PC-3 (cell line): ENCODE measurements around the gene SLC30A10. TPM values are rescaled to one million over a fixed set of nuclear protein-coding genes. Genes with fewer than 3 reads are reported as not detected.

Source experiments
- ATAC-seq: fragments of 200-7000 bp; cut with Tn5 transposase; 2 replicates; pipeline ENCODE4 v1.9.1; 2020; ENCODE audit warnings: mild to moderate bottlenecking, moderate library complexity
- BruUV-seq: library from RNA; stranded (reverse); fragments of 400-500 nt; replicated peaks from 2 replicates; lab custom pipeline; 2021; lab: Mats Ljungman, UMichigan
- CTCF ChIA-PET: fragments of 300-600 bp; sonication (Branson Sonifier 250); formaldehyde crosslinking; loops from one replicate; lab custom pipeline; 2022; ENCODE audit warnings: antibody characterized with exemption; lab: Charles Lee
- POLR2A ChIA-PET: fragments of 300-600 bp; sonication (Branson Sonifier 250); formaldehyde crosslinking; loops from one replicate; lab custom pipeline; 2022; ENCODE audit warnings: antibody characterized with exemption; ENCODE audit not compliant: unreplicated experiment; lab: Charles Lee
- DNase-seq: peaks from one replicate; pipeline ENCODE4 v3.0.0-alpha.2; 2015
- H2AFZ ChIP-seq: fragments of 300-600 bp; sonication (generic); 2 replicates; pipeline ENCODE4 v1.6.0; 2016; ENCODE audit warnings: antibody characterized with exemption, low read length
- H3F3A ChIP-seq: fragments of 300-600 bp; sonication (generic); one replicate; pipeline ENCODE4 v1.6.0; 2017; ENCODE audit warnings: antibody characterized with exemption, low read length, control low read depth, mild to moderate bottlenecking; ENCODE audit not compliant: unreplicated experiment
- H3K27ac ChIP-seq: fragments of 300-600 bp; sonication (generic); 2 replicates; pipeline ENCODE4 v1.5.1; 2016; ENCODE audit warnings: mild to moderate bottlenecking, low read length
- H3K27me3 ChIP-seq: fragments of 300-600 bp; sonication (generic); 2 replicates; pipeline ENCODE4 v1.6.1; 2016; ENCODE audit warnings: low read length, mixed read lengths
- H3K36me3 ChIP-seq: fragments of 300-600 bp; sonication (generic); 2 replicates; pipeline ENCODE4 v1.6.1; 2016; ENCODE audit warnings: low read depth, mixed run types, low read length, mixed read lengths
- H3K4me1 ChIP-seq: fragments of 300-600 bp; sonication (generic); 2 replicates; pipeline ENCODE4 v1.5.1; 2016; ENCODE audit warnings: low read length; ENCODE audit not compliant: insufficient read depth
- H3K4me2 ChIP-seq: fragments of 300-600 bp; sonication (generic); 2 replicates; pipeline ENCODE4 v1.6.0; 2016; ENCODE audit warnings: low read length
- H3K4me3 ChIP-seq: fragments of 300-600 bp; sonication (generic); 2 replicates; pipeline ENCODE4 v1.5.1; 2016; ENCODE audit warnings: mild to moderate bottlenecking, low read length, mixed read lengths
- H3K79me2 ChIP-seq: fragments of 300-600 bp; sonication (generic); 2 replicates; pipeline ENCODE4 v1.6.1; 2017; ENCODE audit warnings: low read length, mixed read lengths
- H3K9ac ChIP-seq: fragments of 300-600 bp; sonication (generic); 2 replicates; pipeline ENCODE4 v1.6.0; 2016; ENCODE audit warnings: mild to moderate bottlenecking, low read length
- H3K9me2 ChIP-seq: fragments of 300-600 bp; sonication (generic); replicated peaks from 2 replicates; pipeline ENCODE4 v1.6.1; 2016; ENCODE audit warnings: mixed run types, low read length, mixed read lengths
- H3K9me3 ChIP-seq: fragments of 300-600 bp; sonication (generic); 2 replicates; pipeline ENCODE4 v1.6.1; 2016; ENCODE audit warnings: low read length, mixed read lengths
- H4K20me1 ChIP-seq: fragments of 300-600 bp; sonication (generic); 2 replicates; pipeline ENCODE4 v1.6.1; 2016; ENCODE audit warnings: low read length, mixed read lengths
- CTCF ChIP-seq: fragments of 300-600 bp; sonication (generic); conservative IDR thresholded peaks from 2 replicates; pipeline ENCODE4 v1.5.1; 2017; ENCODE audit warnings: antibody characterized with exemption, low read depth, mild to moderate bottlenecking, low read length
- EZH2 ChIP-seq: fragments of 300-600 bp; sonication (generic); IDR thresholded peaks from one replicate; pipeline ENCODE4 v1.6.1; 2017; ENCODE audit warnings: antibody characterized with exemption, mild to moderate bottlenecking, low read length; ENCODE audit not compliant: unreplicated experiment
- EZH2phosphoT487 ChIP-seq: fragments of 300-600 bp; sonication (generic); IDR thresholded peaks from 2 replicates; pipeline ENCODE4 v1.6.1; 2018; ENCODE audit warnings: mild to moderate bottlenecking, antibody characterized with exemption, low read length, borderline replicate concordance
- intact Hi-C: fragments of 100-400 bp; cut with micrococcal nuclease; formaldehyde crosslinking; loops from 2 replicates; pipeline ENCODE4 v1.9.0; 2023
- total RNA-seq: library from RNA; depleted of rRNA; stranded (reverse); fragments of >200 nt; gene quantifications from 2 replicates; pipeline ENCODE4 v1.2.3, GENCODE V29; 2014

SLC30A10 gene
- total RNA-seq, 1 experiment from 2014 or later, result not detected

GRCh38 chr1:219916257-219916656 lies 12.1 kb downstream of the SLC30A10 start:
- no TSS peak for BruUV-seq
- Histone ChIP-seq H3K9me3 (no peaks in the 10 kb centered on the region), H3F3A (no peaks in the 10 kb centered on the region), H3K9ac (no peak overlapping the region), H2AFZ (no peak overlapping the region), H3K9me2 (no peaks in the 10 kb centered on the region), H3K4me3 (no peak overlapping the region), H3K36me3 (no peaks in the 10 kb centered on the region), H3K79me2 (no peaks in the 10 kb centered on the region), H3K4me1 (peaks cover 7% of the 10 kb centered on the region), H3K4me2 (no peak overlapping the region), H4K20me1 (no peaks in the 10 kb centered on the region), H3K27ac (no peak overlapping the region), H3K27me3 (no peaks in the 10 kb centered on the region)
- no peak for DNase-seq
- TF ChIP-seq EZH2 (no peak), EZH2phosphoT487 (no peak)
- ChIA-PET CTCF (no interaction called here), POLR2A (no interaction called here)
- intact Hi-C loops, result no loop called here
- ATAC-seq, result no peak

- no peak overlapping the region for H2AFZ ChIP-seq
- no peaks in the 10 kb centered on the region for H4K20me1 ChIP-seq
- no peak for TF ChIP-seq EZH2
- no peak for TF ChIP-seq CTCF
- no peak for TF ChIP-seq EZH2phosphoT487
- no peaks in the 10 kb centered on the region for H3K27me3 ChIP-seq
- no peaks in the 10 kb centered on the region for H3K9me3 ChIP-seq
- H3K27ac ChIP-seq, result no peak overlapping the region
- ChIA-PET CTCF (no interaction called here), POLR2A (no interaction called here)
- H3K79me2 ChIP-seq, result no peaks in the 10 kb centered on the region
- H3K4me2 ChIP-seq, result no peak overlapping the region
- H3K36me3 ChIP-seq, result no peaks in the 10 kb centered on the region
- H3K4me3 ChIP-seq, result no peak overlapping the region
- H3K4me1 ChIP-seq, result peaks cover 3% of the 10 kb centered on the region
- no peaks in the 10 kb centered on the region for H3K9me2 ChIP-seq
- H3F3A ChIP-seq, result no peaks in the 10 kb centered on the region
- BruUV-seq, result no TSS peak
- H3K9ac ChIP-seq, result no peak overlapping the region
- DNase-seq (no peak), ATAC-seq (no peak)
- intact Hi-C loops, result no loop called here
These were observed 15.2 kb downstream of the SLC30A10 start for GRCh38 chr1:219913005-219913770.

- ChIA-PET POLR2A (no interaction called here), CTCF (no interaction called here)
- no peak overlapping the region for H3K4me2 ChIP-seq
- no peaks in the 10 kb centered on the region for H3K79me2 ChIP-seq
- no peak overlapping the region for H3K4me3 ChIP-seq
- no peak overlapping the region for H3K27ac ChIP-seq
- intact Hi-C loops, result no loop called here
- no peak for DNase-seq
- no peaks in the 10 kb centered on the region for H3K9me2 ChIP-seq
- BruUV-seq, result no TSS peak
- H3K27me3 ChIP-seq, result no peaks in the 10 kb centered on the region
- H3K36me3 ChIP-seq, result no peaks in the 10 kb centered on the region
- H3F3A ChIP-seq, result no peaks in the 10 kb centered on the region
- no peak for ATAC-seq
- no peaks in the 10 kb centered on the region for H4K20me1 ChIP-seq
- TF ChIP-seq EZH2phosphoT487, result no peak
- no peak for TF ChIP-seq CTCF
- TF ChIP-seq EZH2, result no peak
- H3K9ac ChIP-seq, result no peak overlapping the region
- H3K4me1 ChIP-seq, result peaks cover 9% of the 10 kb centered on the region; the same call in 1 of the 2 replicates
- H3K9me3 ChIP-seq, result no peaks in the 10 kb centered on the region
- H2AFZ ChIP-seq, result no peak overlapping the region
These were observed 17.6 kb downstream of the SLC30A10 start for GRCh38 chr1:219910716-219911115.
